ENCODE data around the gene PPFIA3. TPM values are rescaled to one million over a fixed set of nuclear protein-coding genes. Genes with fewer than 3 reads are reported as not detected.

The PPFIA3 gene
- polyA plus RNA-seq, 1 of the 3 experiments (the other 2 are of a cell fraction), result 5.7 TPM

GRCh38 chr19:49103331-49104085 lies 15.8 kb upstream of the PPFIA3 start (continued):
- TF ChIP-seq, protein P1, sequence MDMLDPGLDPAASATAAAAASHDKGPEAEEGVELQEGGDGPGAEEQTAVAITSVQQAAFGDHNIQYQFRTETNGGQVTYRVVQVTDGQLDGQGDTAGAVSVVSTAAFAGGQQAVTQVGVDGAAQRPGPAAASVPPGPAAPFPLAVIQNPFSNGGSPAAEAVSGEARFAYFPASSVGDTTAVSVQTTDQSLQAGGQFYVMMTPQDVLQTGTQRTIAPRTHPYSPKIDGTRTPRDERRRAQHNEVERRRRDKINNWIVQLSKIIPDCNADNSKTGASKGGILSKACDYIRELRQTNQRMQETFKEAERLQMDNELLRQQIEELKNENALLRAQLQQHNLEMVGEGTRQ (IDR thresholded peaks at IDR 0.05; ENCODE audit: borderline replicate concordance, low read depth, low read length), result no peak
- no peak for TF ChIP-seq POLR2AphosphoS5 (IDR thresholded peaks at IDR 0.05; ENCODE audit: low read depth, low read length)
- no peak for TF ChIP-seq SIN3A (IDR thresholded peaks at IDR 0.05; ENCODE audit: borderline replicate concordance, low read depth, low read length)
- TF ChIP-seq CTCF (IDR thresholded peaks at IDR 0.05), result no peak
- TF ChIP-seq, protein P2, sequence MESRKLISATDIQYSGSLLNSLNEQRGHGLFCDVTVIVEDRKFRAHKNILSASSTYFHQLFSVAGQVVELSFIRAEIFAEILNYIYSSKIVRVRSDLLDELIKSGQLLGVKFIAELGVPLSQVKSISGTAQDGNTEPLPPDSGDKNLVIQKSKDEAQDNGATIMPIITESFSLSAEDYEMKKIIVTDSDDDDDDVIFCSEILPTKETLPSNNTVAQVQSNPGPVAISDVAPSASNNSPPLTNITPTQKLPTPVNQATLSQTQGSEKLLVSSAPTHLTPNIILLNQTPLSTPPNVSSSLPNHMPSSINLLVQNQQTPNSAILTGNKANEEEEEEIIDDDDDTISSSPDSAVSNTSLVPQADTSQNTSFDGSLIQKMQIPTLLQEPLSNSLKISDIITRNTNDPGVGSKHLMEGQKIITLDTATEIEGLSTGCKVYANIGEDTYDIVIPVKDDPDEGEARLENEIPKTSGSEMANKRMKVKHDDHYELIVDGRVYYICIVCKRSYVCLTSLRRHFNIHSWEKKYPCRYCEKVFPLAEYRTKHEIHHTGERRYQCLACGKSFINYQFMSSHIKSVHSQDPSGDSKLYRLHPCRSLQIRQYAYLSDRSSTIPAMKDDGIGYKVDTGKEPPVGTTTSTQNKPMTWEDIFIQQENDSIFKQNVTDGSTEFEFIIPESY (IDR thresholded peaks at IDR 0.05; ENCODE audit: borderline replicate concordance, low read depth), result no peak
- no peak for TF ChIP-seq ELF1 (IDR thresholded peaks at IDR 0.05)
- TF ChIP-seq MEF2A (IDR thresholded peaks at IDR 0.05; ENCODE audit: borderline replicate concordance, low read depth), result no peak
- no peak for TF ChIP-seq JUND (IDR thresholded peaks at IDR 0.05)
- TF ChIP-seq RFX5 (IDR thresholded peaks at IDR 0.05; ENCODE audit: low read length), result no peak
- no peak for TF ChIP-seq CHD2 (IDR thresholded peaks at IDR 0.05; ENCODE audit: low read length, partially characterized antibody)

DNA sequence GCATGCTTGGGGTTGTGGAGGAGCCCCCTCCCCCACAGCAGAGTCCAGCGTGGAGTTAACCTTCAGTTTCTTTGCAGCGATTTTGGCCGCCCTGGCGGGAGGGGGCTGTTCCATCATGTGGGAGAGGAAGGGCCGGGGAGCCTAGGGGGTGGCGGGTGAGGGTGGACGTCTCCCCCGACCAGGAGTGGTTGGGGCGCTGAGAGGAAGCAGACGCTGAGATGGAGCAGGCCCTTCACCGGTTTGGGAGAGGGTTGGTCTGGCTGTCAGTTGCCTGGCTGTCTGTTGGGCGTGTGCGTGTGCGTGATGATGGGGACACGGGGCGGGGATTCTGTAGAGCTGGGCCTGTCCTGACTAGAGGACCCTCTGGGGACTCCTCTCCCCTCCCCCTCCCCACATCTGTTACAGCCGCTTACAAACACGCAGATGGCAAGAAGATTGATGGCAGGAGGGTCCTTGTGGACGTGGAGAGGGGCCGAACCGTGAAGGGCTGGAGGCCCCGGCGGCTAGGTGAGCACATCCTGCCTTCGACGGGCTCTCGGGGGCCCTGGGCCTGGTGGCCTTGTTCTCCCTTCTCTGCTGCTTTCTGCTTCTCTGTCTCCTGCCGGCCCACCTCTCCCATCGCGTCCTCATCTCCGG lies 15.0 kb upstream of the PPFIA3 start:
- H3K4me2 ChIP-seq, result no peak overlapping the region
- peaks cover 56% of the 10 kb centered on the region for H3F3A ChIP-seq (replicated peaks; ENCODE audit: insufficient read depth)
- peaks cover 37% of the 10 kb centered on the region for H3K79me2 ChIP-seq (ENCODE audit: insufficient read depth)
- ChIA-PET CTCF (interaction anchor here (0.9 to 2.9 kb wide), 7 partner anchors 16 to 121 kb away, joined by 3 to 19 read pairs (median 10); partner anchors contain the start of gene PPFIA3), POLR2A (no interaction called here)
- H3K4me3 ChIP-seq (ENCODE audit: low read depth in 2 of 2, low read length in 1 of 2), result no peak overlapping the region
- WGBS (ENCODE audit: low lambda C conversion rate), result 90% methylated on average over 30 of the region's 30 CpGs
- peaks cover 55% of the 10 kb centered on the region for H4K20me1 ChIP-seq (ENCODE audit: insufficient read depth)
- no peak for DNase-seq
- H3K9me2 ChIP-seq, result no peaks in the 10 kb centered on the region
- H3K4me1 ChIP-seq (ENCODE audit: control insufficient read depth in 1 of 2, insufficient read depth in 2 of 2, low read depth in 1 of 2, low read length in 1 of 2), result peaks cover 0 to 3% of the 10 kb centered on the region in 2 experiments; a peak in 1 of 4 replicates
- H3K27me3 ChIP-seq (ENCODE audit: insufficient read depth), result no peaks in the 10 kb centered on the region
- no peak overlapping the region for H2AFZ ChIP-seq (ENCODE audit: low read depth)
- H3K9me3 ChIP-seq, result no peaks in the 10 kb centered on the region
- no peak overlapping the region for H3K27ac ChIP-seq (ENCODE audit: low read depth in 2 of 2, low read length in 1 of 2)
- H3K36me3 ChIP-seq (replicated peaks in 1 of 2; ENCODE audit: control insufficient read depth in 1 of 2, insufficient read depth in 2 of 2, low read length in 1 of 2), result peaks cover 43 to 81% of the 10 kb centered on the region in 2 experiments
- H3K9ac ChIP-seq, result no peak overlapping the region
- TF ChIP-seq POLR2AphosphoS5 (IDR thresholded peaks at IDR 0.05; ENCODE audit: low read depth, low read length) (peak; percentile 36; the same call in 1 of the 2 replicates), REST (IDR thresholded peaks at IDR 0.05; ENCODE audit: low read depth, low read length) (no peak)
